IPS DF 6.9 (cell line): ENCODE measurements around the gene USP44.
"Not testable (repeated sequence)": the region's sequence is repeated elsewhere in the genome, so short reads cannot be mapped to it uniquely, and the experiment has no call there.

Experiments
- DNase-seq: peaks from one replicate; pipeline ENCODE4 v3.0.0-alpha.2; 2013; ENCODE audit warnings: low read depth, low spot score
- H3K27ac ChIP-seq: one replicate; pipeline ENCODE4 v1.5.1; 2013; ENCODE audit warnings: low read length, control low read depth
- H3K27me3 ChIP-seq: 2 replicates; pipeline ENCODE4 v1.6.1; 2013; ENCODE audit warnings: mild to moderate bottlenecking, low read length; ENCODE audit not compliant: control insufficient read depth, insufficient read depth
- H3K36me3 ChIP-seq: 2 replicates; pipeline ENCODE4 v1.6.1; 2013; ENCODE audit warnings: low read length; ENCODE audit not compliant: control insufficient read depth, insufficient read depth
- H3K4me1 ChIP-seq: 2 replicates; pipeline ENCODE4 v1.6.1; 2013; ENCODE audit warnings: low read length; ENCODE audit not compliant: control insufficient read depth, insufficient read depth
- H3K4me3 ChIP-seq: 2 replicates; pipeline ENCODE4 v1.5.1; 2013; ENCODE audit warnings: mild to moderate bottlenecking, low read length
- H3K9me3 ChIP-seq: 2 replicates; pipeline ENCODE4 v1.6.1; 2013; ENCODE audit warnings: low read length, inconsistent platforms; ENCODE audit not compliant: control insufficient read depth, insufficient read depth
- WGBS: extraction: QIAGEN DNeasy Blood & Tissue Kit; methylation state at CpG from one replicate; pipeline ENCODE4 v1.1.7; 2013; ENCODE audit warnings: mixed read lengths, missing lambda C conversion rate; ENCODE audit not compliant: insufficient read length, insufficient coverage; 5-methylcytosine and 5-hydroxymethylcytosine counted together

Gene USP44

DNA sequence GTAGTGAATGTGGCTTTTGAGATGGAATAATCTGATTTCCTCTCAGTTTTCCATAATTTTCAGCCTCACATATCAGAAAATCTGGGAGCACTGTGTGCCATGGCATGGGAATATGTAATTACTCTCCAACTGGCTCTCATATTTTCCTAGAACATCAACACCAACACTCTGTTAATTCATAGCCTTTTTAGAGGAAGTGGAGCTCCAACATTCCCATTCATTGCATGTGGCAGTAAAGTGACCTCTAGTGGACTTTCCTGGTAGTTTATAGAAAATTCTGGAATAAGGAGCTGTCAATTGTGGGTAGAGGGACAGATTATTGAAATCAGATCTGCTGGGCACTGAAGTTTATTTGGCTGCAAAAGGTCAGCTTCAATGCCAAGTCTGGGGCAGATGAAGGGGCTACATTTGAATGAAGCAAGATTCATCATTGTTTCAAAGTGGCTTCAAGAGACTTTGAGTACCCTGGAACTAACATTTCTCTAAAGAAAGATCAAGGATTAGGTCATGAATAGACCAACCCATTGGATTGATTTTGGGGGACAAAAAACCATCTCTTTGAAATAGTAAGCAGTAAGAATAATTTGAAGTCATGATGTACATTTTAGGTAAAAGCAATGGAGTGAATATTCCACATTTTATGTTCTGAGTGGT is 23.6 kb upstream of the USP44 start:
- H3K4me3 ChIP-seq: no peak overlapping the region
- H3K27me3 ChIP-seq: no peaks in the 10 kb centered on the region
- H3K36me3 ChIP-seq: no peaks in the 10 kb centered on the region
- peak overlapping the region; percentile 77 for H3K27ac ChIP-seq
- H3K4me1 ChIP-seq: peaks cover 4% of the 10 kb centered on the region; the same call in 1 of the 2 replicates
- no peaks in the 10 kb centered on the region for H3K9me3 ChIP-seq
- DNase-seq: no peak

DNA sequence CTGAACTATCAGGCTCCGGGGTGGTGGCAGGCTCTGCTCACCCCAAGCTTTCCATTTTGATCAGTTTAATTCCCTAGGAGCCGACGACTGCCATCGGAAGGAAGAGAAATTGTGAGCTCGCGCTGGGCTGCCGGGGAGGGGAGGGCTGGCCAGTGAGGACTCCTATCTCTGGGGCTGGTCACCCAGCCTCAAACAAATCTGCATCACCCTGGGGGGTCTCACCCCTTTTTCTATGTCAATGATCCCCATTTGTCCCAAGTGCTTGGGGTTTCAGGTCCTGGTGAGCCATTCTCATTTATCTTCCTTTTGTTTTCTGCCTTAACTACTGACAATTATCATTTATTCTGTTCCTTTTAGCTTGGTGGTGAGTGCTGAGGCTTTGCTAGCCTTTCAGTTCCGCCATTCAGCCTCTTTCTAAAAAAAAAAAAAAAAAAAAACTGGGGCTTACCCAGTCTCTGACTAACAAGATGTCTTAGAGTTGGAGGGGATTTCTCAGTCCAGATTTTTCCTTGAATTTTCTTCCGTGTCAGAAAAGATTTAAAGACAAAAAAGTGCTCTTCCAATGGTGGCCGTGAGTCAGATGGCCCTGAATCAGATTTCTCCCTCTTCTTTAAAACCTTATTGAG is 22.8 kb upstream of the USP44 start:
- H3K4me1 ChIP-seq: peaks cover 4% of the 10 kb centered on the region; the same call in 1 of the 2 replicates
- H3K36me3 ChIP-seq: no peaks in the 10 kb centered on the region
- no CpG with 5 or more reads among the region's 10 CpGs for WGBS
- peak overlapping the region; percentile 77 for H3K27ac ChIP-seq
- DNase-seq: peak; percentile 61
- H3K9me3 ChIP-seq: no peaks in the 10 kb centered on the region
- no peak overlapping the region; the same call in 1 of the 2 replicates for H3K4me3 ChIP-seq
- H3K27me3 ChIP-seq: no peaks in the 10 kb centered on the region

DNA sequence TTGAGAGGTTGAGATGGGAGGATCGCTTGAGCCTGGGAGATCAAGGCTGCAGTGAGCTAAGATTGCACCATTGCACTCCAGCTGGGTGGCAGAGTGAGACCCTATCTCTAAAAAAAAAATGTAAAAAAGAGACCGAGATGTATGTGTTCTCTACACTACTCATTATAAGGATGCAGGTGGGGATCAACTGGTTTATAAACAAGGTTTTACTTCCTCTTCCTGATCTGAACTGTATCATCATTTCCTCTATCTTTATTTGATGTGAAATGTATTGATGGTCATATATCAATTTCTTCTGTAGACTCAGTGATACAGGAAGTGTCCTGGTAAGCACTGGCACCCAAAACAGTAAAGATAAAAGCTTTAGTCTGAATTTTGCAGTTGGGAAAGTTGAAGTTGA is 20.1 kb upstream of the USP44 start:
- Histone ChIP-seq H3K27ac (no peak overlapping the region), H3K36me3 (no peaks in the 10 kb centered on the region), H3K9me3 (no peaks in the 10 kb centered on the region), H3K27me3 (no peaks in the 10 kb centered on the region), H3K4me1 (peaks cover 4% of the 10 kb centered on the region; the same call in 1 of the 2 replicates), H3K4me3 (no peak overlapping the region)
- no peak for DNase-seq
- no CpG with 5 or more reads among the region's 2 CpGs for WGBS

DNA sequence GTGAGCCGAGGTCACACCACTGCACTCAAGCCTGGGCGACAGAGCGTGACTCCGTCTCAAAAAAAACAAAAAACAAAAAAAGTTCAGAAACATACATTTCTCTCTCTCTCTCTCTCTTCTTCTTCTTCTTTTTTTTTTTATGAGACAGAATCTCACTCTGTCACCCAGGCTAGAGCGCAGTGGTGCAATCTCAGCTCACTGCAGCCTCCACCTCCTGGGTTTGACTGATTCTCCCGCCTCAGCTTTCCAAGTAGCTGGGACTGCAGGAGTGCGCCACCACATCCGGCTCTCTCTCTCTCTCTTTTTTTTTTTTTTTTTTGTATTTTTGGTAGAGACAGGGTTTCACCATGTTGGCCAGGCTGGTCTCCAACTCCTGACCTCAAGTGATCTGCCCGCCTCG is 16.8 kb upstream of the USP44 start:
- not testable (repeated sequence) for DNase-seq, H3K9me3 ChIP-seq, H3K4me1 ChIP-seq, H3K27ac ChIP-seq, H3K36me3 ChIP-seq, H3K4me3 ChIP-seq, H3K27me3 ChIP-seq
- WGBS: no CpG with 5 or more reads among the region's 10 CpGs

DNA sequence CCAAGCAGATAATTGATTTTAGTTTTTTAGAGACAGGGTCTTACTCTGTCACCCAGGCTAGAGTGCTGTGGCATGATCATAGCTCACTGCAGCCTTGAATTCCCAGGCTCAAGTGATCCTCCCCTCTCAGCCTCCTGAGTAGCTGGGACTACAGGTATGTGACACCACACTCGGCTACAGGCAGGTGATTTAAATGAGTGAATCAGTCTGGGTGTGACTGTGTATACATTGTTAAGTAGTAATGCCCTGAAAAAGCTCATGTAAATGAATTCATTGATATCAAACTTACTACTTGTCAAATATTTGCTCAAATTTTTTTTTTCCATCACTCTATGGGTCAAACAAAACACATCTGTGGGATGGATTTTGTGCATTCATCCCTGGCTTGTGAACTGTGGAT is 6.3 kb upstream of the USP44 start:
- DNase-seq: no peak
- H3K36me3 ChIP-seq: no peaks in the 10 kb centered on the region
- no peak overlapping the region for H3K4me3 ChIP-seq
- no peaks in the 10 kb centered on the region for H3K27me3 ChIP-seq
- no peak overlapping the region for H3K27ac ChIP-seq
- H3K9me3 ChIP-seq: no peaks in the 10 kb centered on the region
- peaks cover 6% of the 10 kb centered on the region for H3K4me1 ChIP-seq
- WGBS: no CpG with 5 or more reads among the region's 1 CpG

DNA sequence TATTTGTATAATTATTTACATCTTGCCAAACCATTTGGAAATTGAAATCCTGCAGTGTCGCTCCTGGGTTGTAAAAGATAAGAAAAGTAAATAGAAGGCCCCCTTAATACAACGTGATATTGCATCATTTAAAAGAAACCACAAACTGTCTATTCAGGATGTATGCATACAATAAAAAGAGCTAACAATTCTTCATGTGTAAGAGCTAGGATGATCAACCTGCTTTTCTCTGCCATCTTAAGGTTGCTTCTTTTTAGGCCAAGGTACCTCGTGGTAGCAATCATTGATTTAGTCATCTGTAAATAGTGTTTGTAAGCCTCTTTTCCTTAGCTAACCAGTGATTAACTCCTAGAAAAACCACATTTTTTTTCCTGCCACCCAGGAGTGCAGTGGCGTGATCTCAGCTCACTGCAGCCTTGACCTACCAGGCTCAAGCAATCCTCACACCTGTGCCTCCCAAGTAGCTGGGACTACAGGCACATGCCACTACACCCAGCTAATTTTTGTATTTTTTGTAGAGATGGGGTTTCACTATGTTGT is 3.3 kb upstream of the USP44 start:
- no CpG with 5 or more reads among the region's 4 CpGs for WGBS

DNA sequence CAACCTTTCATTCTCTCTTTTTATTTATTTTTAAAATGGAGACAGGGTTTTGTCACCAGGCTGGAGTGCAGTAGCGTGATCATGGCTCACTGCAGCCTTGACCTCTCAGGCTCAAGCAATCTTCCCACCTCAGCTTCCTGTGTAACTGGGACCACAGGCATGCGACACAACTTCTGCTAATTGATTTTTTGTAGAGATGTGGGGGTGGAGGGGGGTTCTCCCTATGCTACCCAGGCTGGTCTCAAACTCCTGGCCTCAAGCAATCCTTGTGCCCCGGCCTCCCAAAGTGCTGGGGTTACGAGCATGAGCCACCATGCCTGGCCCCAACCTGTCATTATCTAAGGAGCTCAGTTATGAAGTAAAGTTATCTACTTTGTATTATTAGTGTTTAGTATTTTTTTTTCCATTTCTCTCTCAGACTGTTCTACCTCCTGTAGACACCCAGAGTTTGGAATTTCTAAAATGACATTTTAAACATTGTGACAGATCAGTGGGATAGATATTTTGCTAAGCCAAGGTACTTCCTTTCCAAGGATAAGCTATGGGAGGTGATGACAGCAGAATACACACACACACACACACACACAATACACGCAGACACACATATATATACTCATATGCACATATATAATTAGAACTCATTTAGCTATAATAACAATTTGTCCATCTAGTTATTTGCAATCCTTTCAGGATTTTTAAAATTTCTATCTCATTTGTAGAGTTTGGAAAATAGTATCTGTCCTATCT is 2.1 kb upstream of the USP44 start:
- Histone ChIP-seq H3K27me3 (no peaks in the 10 kb centered on the region), H3K9me3 (no peaks in the 10 kb centered on the region), H3K27ac (no peak overlapping the region), H3K36me3 (no peaks in the 10 kb centered on the region), H3K4me1 (peaks cover 6% of the 10 kb centered on the region), H3K4me3 (no peak overlapping the region)
- no CpG with 5 or more reads among the region's 5 CpGs for WGBS
- no peak for DNase-seq

More for the DNA sequence above, 3.3 kb upstream of the USP44 start:
- no peak overlapping the region for H3K27ac ChIP-seq
- H3K4me3 ChIP-seq: no peak overlapping the region
- DNase-seq: no peak
- peaks cover 6% of the 10 kb centered on the region for H3K4me1 ChIP-seq
- no peaks in the 10 kb centered on the region for H3K36me3 ChIP-seq
- no peaks in the 10 kb centered on the region for H3K9me3 ChIP-seq
- no peaks in the 10 kb centered on the region for H3K27me3 ChIP-seq

DNA sequence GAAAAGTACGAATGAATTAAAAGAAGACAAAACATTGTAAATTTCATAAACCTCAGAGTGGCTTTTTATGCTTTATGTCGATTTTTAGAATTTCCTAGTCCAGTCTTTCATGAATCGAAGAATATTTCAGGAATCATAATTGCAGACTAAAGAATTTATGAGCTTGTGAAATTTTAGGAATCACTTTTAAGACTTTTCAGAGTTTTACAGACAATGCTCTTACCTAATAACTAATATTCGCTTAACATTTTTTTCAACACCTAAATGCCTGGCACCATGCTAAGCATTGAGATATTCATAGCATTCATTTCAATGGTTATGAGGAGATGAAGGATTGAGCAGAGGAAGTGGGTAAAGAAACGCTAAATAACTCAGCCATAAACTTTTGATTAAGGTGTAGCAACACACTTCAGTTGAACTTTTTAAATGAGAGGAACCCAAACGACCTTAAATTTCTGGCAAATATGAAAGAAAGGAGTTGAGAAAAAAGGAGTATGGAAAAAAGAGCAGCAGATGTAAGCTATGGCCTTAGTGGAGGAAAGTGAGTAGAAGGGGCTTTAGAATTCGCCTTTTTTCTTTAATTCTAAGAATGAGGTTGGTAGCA is 739 bp upstream of the USP44 start:
- no peaks in the 10 kb centered on the region for H3K36me3 ChIP-seq
- WGBS: no CpG with 5 or more reads among the region's 7 CpGs
- H3K27ac ChIP-seq: no peak overlapping the region
- no peaks in the 10 kb centered on the region for H3K27me3 ChIP-seq
- no peaks in the 10 kb centered on the region for H3K9me3 ChIP-seq
- peak overlapping the region; percentile 62; the same call in 1 of the 2 replicates for H3K4me3 ChIP-seq
- peaks cover 6% of the 10 kb centered on the region for H3K4me1 ChIP-seq
- DNase-seq: no peak

DNA sequence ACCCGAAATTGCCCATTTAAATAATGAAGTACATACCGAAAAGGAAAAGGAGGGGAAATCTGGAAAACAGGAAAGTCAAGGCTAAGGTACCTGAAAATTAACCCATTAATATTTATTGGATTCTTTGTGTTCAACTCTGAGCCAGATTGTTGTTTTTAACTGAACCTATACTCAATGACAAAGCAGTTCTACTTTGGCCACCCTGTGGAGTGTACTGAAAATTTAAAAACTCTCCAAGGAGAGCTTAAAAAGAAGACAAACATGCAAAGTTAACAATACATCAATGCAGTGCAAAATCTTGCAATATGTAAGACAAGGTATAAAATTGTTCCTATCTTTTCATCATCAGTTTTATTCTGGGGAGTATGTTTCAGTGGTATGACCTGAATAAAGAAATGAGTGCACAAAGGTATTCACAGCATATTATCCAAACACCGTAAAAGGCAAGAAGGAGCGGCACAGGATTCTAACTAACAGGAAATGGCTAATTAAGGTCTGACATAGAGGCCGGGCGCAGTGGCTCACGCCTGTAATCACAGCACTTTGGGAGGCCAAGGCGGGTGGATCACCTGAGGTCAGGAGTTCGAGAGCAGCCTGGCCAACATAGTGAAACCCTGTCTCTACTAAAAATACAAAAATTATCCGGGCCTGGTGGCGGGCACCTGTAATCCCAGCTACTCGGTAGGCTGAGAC is 1.7 kb downstream of the USP44 start:
- H3K36me3 ChIP-seq: no peaks in the 10 kb centered on the region
- H3K4me1 ChIP-seq: peaks cover 5% of the 10 kb centered on the region
- DNase-seq: no peak
- H3K27ac ChIP-seq: no peak overlapping the region
- no peaks in the 10 kb centered on the region for H3K9me3 ChIP-seq
- H3K27me3 ChIP-seq: no peaks in the 10 kb centered on the region
- peak overlapping the region; percentile 93; the same call in 1 of the 2 replicates for H3K4me3 ChIP-seq
- WGBS: no CpG with 5 or more reads among the region's 12 CpGs
